ENCODE measurements around the gene DCAF7. TPM values are rescaled to one million over a fixed set of nuclear protein-coding genes. Genes with fewer than 3 reads are reported as not detected.
A peak's percentile ranks its signal among the peaks of the same experiment; 100 is the strongest.

DCAF7 gene
- total and polyA plus RNA-seq, 8 donors: 7.1 to 39.2 (median 22.6) TPM

GRCh38 chr17:63555500-63556156 is 5.4 kb downstream of the DCAF7 start:
- H3K27ac ChIP-seq: no peak overlapping the region
- TF ChIP-seq CTCF (IDR thresholded peaks at IDR 0.05): no peak
- no peak for DNase-seq

GRCh38 chr17:63557416-63557815 is 7.1 kb downstream of the DCAF7 start:
- DNase-seq (no peak), ATAC-seq (no peak), FAIRE-seq (no peak)
- Histone ChIP-seq H3K27ac (no peak overlapping the region), H3K27me3 (no peaks in the 10 kb centered on the region), H3K4me3 (no peak overlapping the region), H3K9me3 (no peaks in the 10 kb centered on the region), H3K4me1 (peaks cover 8 to 26% (median 12%) of the 10 kb centered on the region in 3 donors), H3K36me3 (no peaks in the 10 kb centered on the region)
- intact Hi-C loops (cut with DNase I): no loop called here
- WGBS, 2 donors: 96 to 100% methylated on average over 2 of the region's 2 CpGs
- TF ChIP-seq CTCF (IDR thresholded peaks at IDR 0.05): no peak

More at GRCh38 chr17:63555500-63556156, 5.4 kb downstream of the DCAF7 start:
- Histone ChIP-seq H3K4me1 (peaks cover 6 to 32% (median 8%) of the 10 kb centered on the region in 3 donors), H3K36me3 (no peaks in the 10 kb centered on the region), H3K4me3 (no peak overlapping the region), H3K9me3 (no peaks in the 10 kb centered on the region), H3K27me3 (no peaks in the 10 kb centered on the region)
- ATAC-seq (peak in 3 of 4 donors; percentile 41 to 65 (median 60)), FAIRE-seq (no peak)
- intact Hi-C loops (cut with DNase I): no loop called here
- 35 to 39% methylated on average over 7 of the region's 7 CpGs for WGBS, 2 donors

GRCh38 chr17:63558441-63558840 is 8.2 kb downstream of the DCAF7 start:
- no peak overlapping the region for H3K4me3 ChIP-seq
- no peaks in the 10 kb centered on the region for H3K36me3 ChIP-seq
- no peaks in the 10 kb centered on the region for H3K27me3 ChIP-seq
- DNase-seq: no peak
- H3K27ac ChIP-seq: no peak overlapping the region
- ATAC-seq: no peak
- FAIRE-seq: no peak
- intact Hi-C loops (cut with DNase I): no loop called here
- no peak for TF ChIP-seq CTCF (IDR thresholded peaks at IDR 0.05)
- H3K4me1 ChIP-seq: peaks cover 0 to 16% (median 12%) of the 10 kb centered on the region in 3 donors
- no peaks in the 10 kb centered on the region for H3K9me3 ChIP-seq
- WGBS, 2 donors: 93 to 97% methylated on average over 3 of the region's 3 CpGs

GRCh38 chr17:63561819-63562218 is 11.5 kb downstream of the DCAF7 start:
- intact Hi-C loops (cut with DNase I): no loop called here
- no peak for TF ChIP-seq CTCF (IDR thresholded peaks at IDR 0.05)
- no peak for DNase-seq
- ATAC-seq: no peak
- Histone ChIP-seq H3K27me3 (no peaks in the 10 kb centered on the region), H3K4me3 (no peak overlapping the region), H3K36me3 (no peaks in the 10 kb centered on the region), H3K4me1 (peaks cover 0 to 6% (median 6%) of the 10 kb centered on the region in 3 donors), H3K9me3 (no peaks in the 10 kb centered on the region), H3K27ac (no peak overlapping the region)
- no peak for FAIRE-seq

- Histone ChIP-seq H3K27ac (no peak overlapping the region), H3K4me3 (no peak overlapping the region), H3K9me3 (no peaks in the 10 kb centered on the region), H3K4me1 (peaks cover 0 to 6% (median 6%) of the 10 kb centered on the region in 3 donors), H3K36me3 (no peaks in the 10 kb centered on the region), H3K27me3 (no peaks in the 10 kb centered on the region)
- no peak for TF ChIP-seq CTCF (IDR thresholded peaks at IDR 0.05)
- 97 to 98% methylated on average over 2 of the region's 2 CpGs for WGBS, 2 donors
- DNase-seq: no peak
- intact Hi-C loops (cut with DNase I): no loop called here
- no peak for FAIRE-seq
- ATAC-seq: no peak
Observed at GRCh38 chr17:63563339-63563738, 13.1 kb downstream of the DCAF7 start.

Measured in pancreas (tissue), 10 donors.